Stimulated activated effector memory CD8-positive, alpha-beta T cell treated with anti-CD3 and anti-CD28 coated beads, Interleukin-12 subunit alpha, Interleukin-12 subunit beta, amount 100 ng/mL, for 72 hours (primary cell): ENCODE measurements around the gene MICALL2.

Source experiments
- ATAC-seq: fragments of 150-1000 bp; cut with Tn5 transposase; 2 replicates; pipeline ENCODE4 v1.10.0; 2021
- DNase-seq, 2 donors: peaks; one replicate each; pipeline ENCODE4 v3.0.0; 2021 to 2022; ENCODE audit warnings: low spot score in 2 of 2
- H3K27ac Mint-ChIP-seq: one replicate; pipeline ENCODE4 v1.8.0; 2022; ENCODE audit warnings: mild to moderate bottlenecking, mixed read lengths
- H3K36me3 Mint-ChIP-seq: one replicate; pipeline ENCODE4 v1.8.0; 2022; ENCODE audit warnings: mild to moderate bottlenecking, mixed read lengths
- H3K4me1 Mint-ChIP-seq: one replicate; pipeline ENCODE4 v1.8.0; 2022; ENCODE audit warnings: mixed read lengths
- H3K4me3 Mint-ChIP-seq: one replicate; pipeline ENCODE4 v1.8.0; 2022; ENCODE audit warnings: mild to moderate bottlenecking, mixed read lengths
- H3K9me3 Mint-ChIP-seq: one replicate; pipeline ENCODE4 v1.8.0; 2022; ENCODE audit warnings: mixed read lengths

Gene MICALL2

DNA sequence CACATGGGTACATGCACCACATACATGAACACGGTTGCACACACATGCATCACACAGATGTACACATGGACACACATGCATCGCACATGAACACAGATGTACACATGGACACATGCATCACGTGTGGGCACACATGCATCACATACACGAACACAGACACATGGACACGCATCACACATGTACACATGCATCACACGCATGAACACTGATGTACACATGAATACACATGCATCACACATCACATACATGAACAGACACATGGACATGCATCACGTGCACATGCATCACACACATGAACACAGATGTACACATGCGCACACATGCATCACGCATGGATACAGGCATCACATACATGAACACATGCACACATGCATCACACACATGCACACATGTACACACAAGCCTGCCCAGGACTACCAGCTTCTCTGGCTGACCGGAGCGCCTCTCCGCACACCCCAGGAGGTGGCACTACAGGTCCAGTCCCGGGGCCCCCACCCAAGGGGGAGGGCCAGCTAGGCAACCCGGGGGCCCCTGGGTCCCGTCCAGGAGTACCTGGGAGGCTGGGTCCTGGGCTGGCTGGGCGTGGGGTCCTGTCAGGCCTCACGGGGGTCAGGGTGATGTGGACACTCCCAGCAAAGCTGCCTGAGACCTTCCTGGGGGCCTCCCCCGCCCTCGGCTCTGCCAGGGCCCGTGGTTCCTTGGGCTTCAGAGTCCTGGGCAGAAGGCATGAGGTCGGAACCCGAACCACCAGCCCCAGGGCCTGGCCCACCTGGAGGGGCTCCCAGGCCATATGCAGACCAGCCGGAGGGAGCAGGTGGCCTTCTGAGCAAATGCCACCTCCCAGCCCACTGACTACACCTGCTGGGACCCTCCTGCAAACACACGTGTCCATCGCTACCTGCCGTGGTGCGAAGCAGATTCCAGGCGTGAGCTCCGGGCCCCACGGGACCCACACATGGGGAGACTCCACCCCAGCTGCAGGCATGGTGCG, 19.6 kb downstream of the MICALL2 start:
- no peaks in the 10 kb centered on the region for H3K36me3 Mint-ChIP-seq
- DNase-seq = no peak

DNA sequence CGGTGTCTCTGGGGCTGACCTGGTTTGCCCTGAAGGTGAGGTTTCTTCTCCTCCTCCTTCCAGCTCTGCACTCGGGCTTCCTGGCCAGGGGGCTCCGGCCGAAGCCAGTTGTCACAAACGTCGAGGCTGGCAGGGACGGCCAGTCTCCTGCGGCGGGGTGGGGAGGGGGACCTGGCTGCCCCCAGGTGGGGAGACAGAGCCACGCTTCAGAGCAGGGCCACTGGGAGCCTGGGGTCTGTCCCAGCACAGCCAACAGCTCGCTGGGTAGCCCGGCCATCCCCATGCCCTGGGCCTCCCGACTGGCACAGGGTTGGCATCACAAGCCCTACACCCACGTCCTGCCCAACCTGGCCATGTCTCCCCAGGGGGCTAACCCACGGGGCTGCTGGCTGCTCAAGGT, 20.4 kb downstream of the MICALL2 start:
- no peak overlapping the region for H3K27ac Mint-ChIP-seq
- no peak for DNase-seq
- no peak overlapping the region for H3K4me3 Mint-ChIP-seq
- no peak for ATAC-seq
- no peaks in the 10 kb centered on the region for H3K9me3 Mint-ChIP-seq
- H3K4me1 Mint-ChIP-seq = no peaks in the 10 kb centered on the region
- H3K36me3 Mint-ChIP-seq = no peaks in the 10 kb centered on the region

More for the DNA sequence above, 19.6 kb downstream of the MICALL2 start:
- no peaks in the 10 kb centered on the region for H3K4me1 Mint-ChIP-seq
- no peak for ATAC-seq
- no peak overlapping the region for H3K27ac Mint-ChIP-seq
- no peaks in the 10 kb centered on the region for H3K9me3 Mint-ChIP-seq
- H3K4me3 Mint-ChIP-seq = no peak overlapping the region

DNA sequence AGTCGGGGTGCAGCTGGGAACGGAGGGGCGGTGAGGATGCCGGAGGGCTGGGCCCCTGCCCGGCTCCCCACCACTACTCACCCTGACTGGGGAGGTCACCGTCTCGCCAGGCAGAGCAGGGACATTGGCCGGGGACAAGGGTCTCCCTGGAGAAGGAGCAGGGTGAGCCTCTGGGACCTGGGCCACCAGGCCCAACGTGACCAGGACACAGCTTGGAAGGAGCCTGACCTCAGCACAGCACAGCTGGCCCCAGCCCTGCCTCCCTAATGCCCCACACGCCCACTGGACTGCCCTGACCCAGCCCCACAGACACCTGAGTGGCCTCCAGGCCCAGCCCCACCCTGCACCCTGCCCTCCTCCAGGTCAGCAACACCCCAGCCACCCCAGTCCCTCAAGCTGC, 21.1 kb downstream of the MICALL2 start:
- H3K9me3 Mint-ChIP-seq = no peaks in the 10 kb centered on the region
- no peaks in the 10 kb centered on the region for H3K36me3 Mint-ChIP-seq
- H3K27ac Mint-ChIP-seq = no peak overlapping the region
- no peak overlapping the region for H3K4me3 Mint-ChIP-seq
- ATAC-seq = no peak
- DNase-seq = no peak
- no peaks in the 10 kb centered on the region for H3K4me1 Mint-ChIP-seq

DNA sequence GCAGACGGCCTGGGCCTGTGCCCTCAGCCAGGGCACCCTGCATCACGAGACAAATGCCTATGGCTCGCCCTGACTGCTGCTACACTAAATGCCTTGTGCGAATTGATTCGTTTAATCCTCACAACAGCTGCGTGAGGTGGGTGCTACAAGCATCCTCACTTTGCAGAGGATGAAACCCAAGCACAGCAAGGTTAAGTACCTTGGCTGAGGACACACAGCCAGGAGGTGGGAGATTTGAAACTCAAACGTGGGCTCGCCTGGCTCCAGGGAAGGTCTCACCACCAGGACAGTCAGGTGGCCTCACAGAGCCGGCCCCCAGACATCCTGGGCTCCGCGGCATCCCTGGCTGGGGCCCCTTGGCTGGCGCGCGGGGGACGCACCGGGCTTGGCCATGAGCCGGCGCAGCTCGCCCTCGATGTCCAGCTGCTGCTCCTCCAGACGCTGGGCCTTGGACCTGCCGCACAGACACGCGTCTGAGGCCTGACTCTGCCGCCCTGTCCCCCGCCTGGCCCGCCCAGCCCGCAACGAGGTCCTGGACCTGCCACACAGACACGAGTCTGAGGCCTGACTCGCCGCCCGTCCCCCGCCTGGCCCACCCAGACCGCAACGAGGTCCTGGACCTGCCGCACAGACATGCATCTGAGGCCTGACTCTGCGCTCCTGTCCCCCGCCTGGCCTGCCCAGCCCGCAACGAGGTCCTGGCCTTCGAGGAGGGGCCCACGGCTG, 22.0 kb downstream of the MICALL2 start:
- no peak for ATAC-seq
- Mint-ChIP-seq H3K4me1 (peaks cover 7% of the 10 kb centered on the region), H3K4me3 (no peak overlapping the region), H3K27ac (no peak overlapping the region), H3K36me3 (no peaks in the 10 kb centered on the region), H3K9me3 (no peaks in the 10 kb centered on the region)
- DNase-seq = no peak

DNA sequence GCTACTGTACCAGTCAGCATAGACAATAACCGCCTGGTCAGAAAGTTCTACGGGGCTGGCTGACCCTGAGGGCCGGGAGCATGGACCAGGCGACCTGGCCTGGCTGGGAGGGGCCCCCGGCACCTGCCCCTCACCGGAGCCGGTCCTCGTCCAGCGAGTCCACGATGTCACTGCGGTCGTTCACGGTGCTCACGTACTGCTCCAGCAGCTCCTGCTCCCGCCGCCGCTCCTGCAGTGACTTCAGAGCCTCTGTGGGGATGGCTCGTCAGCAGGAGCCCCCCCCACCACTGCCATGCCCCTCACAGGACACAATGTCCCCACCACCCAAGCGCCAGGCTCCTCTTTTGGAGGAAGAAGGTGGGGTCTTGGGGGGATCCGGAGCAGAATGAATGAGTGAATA, 22.7 kb downstream of the MICALL2 start:
- no peak for DNase-seq
- no peak for ATAC-seq
- Mint-ChIP-seq H3K4me3 (no peak overlapping the region), H3K4me1 (peaks cover 10% of the 10 kb centered on the region), H3K27ac (no peak overlapping the region), H3K9me3 (no peaks in the 10 kb centered on the region), H3K36me3 (no peaks in the 10 kb centered on the region)

DNA sequence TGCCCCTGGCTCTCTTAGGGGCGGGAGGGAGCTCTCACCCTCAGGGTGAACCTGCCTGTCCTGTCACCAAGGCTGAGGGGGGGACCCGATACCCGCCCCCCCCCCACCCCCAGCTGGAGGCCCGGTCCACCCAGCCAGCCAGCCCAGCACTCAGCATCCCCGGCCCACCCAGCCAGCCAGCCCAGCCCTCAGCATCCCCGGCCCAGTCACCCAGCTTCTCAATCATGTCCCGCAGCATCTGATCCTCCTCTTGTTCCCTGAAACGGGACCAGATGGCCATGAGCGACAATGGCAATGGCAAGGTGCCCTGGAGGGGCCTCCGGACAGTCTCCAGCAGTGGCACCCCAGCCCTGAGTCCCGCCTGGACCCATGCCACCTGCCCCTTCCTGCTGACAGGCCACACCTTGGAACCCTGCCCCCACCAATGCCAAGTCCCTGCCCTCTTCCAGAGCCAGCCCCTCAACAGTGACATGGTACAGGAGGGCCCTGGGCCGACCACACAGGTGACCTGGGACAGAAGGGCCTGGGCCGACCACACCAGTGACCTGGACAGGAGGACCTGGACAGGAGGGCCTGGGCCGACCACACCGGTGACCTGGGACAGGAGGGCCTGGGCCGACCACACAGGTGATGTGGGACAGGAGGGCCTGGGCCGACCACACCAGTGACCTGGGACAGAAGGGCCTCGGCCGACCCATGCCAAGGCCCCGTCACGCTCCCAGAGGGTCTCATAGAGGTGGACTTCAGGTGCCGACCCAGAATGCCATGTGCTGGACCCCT, 24.2 kb downstream of the MICALL2 start:
- Mint-ChIP-seq H3K36me3 (no peaks in the 10 kb centered on the region), H3K4me3 (no peak overlapping the region), H3K9me3 (no peaks in the 10 kb centered on the region), H3K27ac (no peak overlapping the region), H3K4me1 (peaks cover 10% of the 10 kb centered on the region)
- ATAC-seq (no peak), DNase-seq (no peak)

DNA sequence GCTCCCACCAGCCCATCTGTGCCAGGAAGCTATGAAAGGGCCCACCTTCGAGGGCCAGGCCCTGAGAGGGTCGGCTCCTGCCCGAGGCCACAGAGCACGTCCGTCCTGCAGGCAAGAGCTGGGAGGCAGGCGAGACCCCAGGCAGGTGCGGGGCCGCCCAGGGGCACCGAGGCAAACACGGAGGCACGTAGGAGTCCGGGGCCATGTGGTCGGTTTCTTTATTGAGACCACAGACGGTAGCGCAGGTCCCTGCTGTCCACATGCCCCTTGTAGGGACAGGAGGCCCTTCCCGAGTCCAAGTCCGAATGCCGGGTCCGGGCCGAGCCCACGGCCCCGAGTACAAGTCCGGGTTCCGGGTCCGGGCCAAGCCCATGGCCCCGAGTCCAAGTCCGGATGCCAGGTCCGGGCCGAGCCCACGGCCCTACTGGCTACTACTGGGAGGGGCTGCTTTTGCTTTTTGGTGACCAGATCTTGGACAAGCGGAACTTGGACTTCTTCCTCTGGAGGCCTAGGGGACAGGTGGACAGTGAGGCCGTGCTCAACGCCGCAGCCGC, 25.0 kb downstream of the MICALL2 start:
- Mint-ChIP-seq H3K4me3 (no peak overlapping the region), H3K4me1 (peaks cover 10% of the 10 kb centered on the region), H3K36me3 (no peaks in the 10 kb centered on the region), H3K27ac (no peak overlapping the region), H3K9me3 (no peaks in the 10 kb centered on the region)
- DNase-seq = no peak
- ATAC-seq = no peak

DNA sequence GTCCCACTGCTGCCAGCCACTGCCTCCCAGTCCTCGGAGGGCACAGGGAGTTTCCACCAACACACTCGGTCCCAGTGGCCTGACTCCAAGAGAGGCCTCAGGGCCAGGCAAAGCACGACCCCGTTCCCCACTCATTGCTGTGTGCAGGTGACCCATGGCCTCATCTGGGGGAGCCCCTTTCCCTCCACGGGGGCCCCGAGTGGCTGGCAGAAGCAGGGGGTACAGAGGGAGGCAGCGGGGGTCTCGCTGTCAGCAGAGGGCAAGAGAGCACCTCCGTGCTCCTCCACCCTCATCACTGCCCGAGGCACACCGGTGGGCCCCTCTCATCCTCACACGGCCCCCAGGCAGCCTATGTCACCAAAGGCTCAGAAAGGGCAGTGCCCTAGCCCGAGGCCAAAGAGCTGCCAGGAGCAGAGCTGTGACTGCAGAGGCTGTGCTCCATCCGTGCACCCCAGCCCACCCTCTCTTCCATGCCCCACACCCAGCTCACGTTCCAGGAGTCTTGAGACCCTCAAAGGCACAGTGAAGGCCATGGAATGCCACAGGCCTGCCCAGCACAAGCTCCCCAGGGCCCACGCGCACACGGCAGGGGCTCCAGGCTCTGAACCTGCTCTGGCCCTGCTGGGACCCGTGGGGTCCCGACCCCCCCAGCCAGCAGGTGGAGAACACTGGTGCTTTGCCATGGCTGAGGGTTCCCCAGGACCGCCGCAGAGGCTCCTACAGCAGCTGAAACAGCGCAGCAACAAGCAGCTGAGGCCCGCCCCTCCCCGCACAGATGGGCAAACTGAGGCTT, 25.9 kb downstream of the MICALL2 start:
- no peaks in the 10 kb centered on the region for H3K36me3 Mint-ChIP-seq
- no peak for ATAC-seq
- H3K27ac Mint-ChIP-seq = no peak overlapping the region
- no peaks in the 10 kb centered on the region for H3K9me3 Mint-ChIP-seq
- no peak overlapping the region for H3K4me3 Mint-ChIP-seq
- no peak for DNase-seq
- peaks cover 10% of the 10 kb centered on the region for H3K4me1 Mint-ChIP-seq

DNA sequence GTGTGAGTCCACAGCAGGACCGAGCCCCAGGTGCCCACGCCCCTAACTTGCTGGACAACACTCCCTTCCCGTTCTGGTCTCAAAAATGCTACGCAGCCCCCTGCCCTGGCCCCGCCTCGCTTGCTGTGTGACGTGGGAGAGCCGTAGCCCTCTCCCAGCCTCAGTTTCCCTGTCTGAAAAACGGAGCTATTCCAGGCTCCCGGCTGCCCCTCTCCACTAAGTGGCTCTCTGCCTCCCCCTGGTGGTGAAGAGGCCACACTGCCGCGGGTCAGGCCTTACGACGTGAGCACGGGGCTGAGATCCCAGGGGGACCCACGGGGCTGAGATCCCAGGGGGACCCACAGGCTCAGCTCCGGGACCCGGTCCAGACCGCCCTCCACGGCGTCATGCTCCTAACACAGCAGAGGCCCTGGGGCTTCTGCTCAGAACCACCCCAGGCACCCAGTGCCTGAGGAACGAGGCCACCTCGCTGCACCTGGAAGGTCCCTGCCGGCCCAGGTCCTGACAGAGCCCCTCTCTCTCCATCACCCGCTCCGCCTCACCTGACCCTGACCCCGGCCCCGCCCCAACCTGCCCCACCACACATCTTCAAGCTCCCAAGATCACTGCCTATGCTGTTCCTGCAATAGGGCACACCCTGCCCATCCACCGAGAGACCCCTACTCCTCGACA, 26.7 kb downstream of the MICALL2 start:
- H3K36me3 Mint-ChIP-seq = no peaks in the 10 kb centered on the region
- no peak overlapping the region for H3K4me3 Mint-ChIP-seq
- DNase-seq (peak; percentile 89 to 93), ATAC-seq (peak; percentile 70)
- no peaks in the 10 kb centered on the region for H3K9me3 Mint-ChIP-seq
- H3K27ac Mint-ChIP-seq = peak overlapping the region; percentile 73
- peaks cover 10% of the 10 kb centered on the region for H3K4me1 Mint-ChIP-seq

DNA sequence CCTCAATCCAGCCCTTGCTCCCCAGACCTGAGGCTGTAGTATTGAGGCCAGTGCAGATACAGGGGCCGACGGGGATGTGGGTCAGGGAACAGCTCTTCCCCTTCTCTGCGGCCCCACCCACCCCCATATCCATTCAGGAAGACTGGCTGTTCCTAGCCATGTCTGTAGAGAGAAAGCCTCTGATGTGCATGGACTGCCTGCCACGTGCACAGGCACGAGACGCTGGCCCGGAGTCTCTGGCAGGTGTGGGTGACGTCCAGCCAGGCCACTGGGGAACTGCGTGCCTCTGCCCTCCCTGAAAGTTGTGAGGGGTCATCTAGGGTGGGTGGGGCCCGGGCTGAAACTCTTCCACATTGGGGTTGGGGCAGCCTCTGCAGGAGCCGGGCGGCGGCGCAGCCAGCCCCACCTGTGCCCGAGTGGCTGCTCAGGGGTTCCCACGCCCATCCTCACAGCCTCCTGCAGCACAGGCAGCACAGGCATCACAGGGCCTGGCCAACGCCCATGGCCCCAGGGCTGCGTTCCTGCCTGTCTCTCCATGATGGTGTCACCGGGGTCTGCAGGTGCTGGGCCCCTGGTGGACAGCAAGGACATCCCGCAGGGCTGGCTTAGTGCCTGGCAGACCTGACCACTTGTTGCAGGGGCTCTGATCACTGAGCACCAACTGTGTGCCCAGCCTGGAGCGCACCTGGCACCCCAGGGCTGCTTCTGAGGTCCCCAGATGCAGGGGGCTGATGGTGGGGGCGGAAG, 27.5 kb downstream of the MICALL2 start:
- peak; percentile 17 for ATAC-seq
- peak overlapping the region; percentile 73 for H3K27ac Mint-ChIP-seq
- no peak overlapping the region for H3K4me3 Mint-ChIP-seq
- H3K4me1 Mint-ChIP-seq = peaks cover 10% of the 10 kb centered on the region
- H3K9me3 Mint-ChIP-seq = no peaks in the 10 kb centered on the region
- peak in 1 of 2 donors; percentile 60 for DNase-seq
- H3K36me3 Mint-ChIP-seq = no peaks in the 10 kb centered on the region

DNA sequence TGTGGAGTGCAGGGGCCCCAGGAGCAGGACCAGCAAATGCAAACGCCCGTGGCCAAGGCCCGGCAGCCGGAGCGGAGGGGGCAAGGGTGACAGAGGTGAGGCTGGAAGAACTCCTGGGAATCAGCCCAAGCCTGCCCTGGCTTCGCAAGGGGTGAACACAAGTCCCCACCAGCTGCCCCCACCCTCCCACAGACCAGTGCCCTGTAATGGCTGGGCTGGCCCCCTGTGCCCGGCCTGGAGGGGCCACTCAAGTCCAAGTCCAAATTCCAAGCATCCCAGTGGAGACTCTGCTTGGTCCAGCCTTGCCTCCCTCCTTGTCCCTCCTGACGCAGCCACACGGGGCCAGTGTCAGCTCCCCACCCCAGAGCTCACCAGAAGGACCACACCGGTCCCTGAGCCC, 28.0 kb downstream of the MICALL2 start:
- ATAC-seq (no peak), DNase-seq (no peak)
- H3K36me3 Mint-ChIP-seq = no peaks in the 10 kb centered on the region
- H3K27ac Mint-ChIP-seq = no peak overlapping the region
- peaks cover 10% of the 10 kb centered on the region for H3K4me1 Mint-ChIP-seq
- H3K9me3 Mint-ChIP-seq = no peaks in the 10 kb centered on the region
- no peak overlapping the region for H3K4me3 Mint-ChIP-seq

DNA sequence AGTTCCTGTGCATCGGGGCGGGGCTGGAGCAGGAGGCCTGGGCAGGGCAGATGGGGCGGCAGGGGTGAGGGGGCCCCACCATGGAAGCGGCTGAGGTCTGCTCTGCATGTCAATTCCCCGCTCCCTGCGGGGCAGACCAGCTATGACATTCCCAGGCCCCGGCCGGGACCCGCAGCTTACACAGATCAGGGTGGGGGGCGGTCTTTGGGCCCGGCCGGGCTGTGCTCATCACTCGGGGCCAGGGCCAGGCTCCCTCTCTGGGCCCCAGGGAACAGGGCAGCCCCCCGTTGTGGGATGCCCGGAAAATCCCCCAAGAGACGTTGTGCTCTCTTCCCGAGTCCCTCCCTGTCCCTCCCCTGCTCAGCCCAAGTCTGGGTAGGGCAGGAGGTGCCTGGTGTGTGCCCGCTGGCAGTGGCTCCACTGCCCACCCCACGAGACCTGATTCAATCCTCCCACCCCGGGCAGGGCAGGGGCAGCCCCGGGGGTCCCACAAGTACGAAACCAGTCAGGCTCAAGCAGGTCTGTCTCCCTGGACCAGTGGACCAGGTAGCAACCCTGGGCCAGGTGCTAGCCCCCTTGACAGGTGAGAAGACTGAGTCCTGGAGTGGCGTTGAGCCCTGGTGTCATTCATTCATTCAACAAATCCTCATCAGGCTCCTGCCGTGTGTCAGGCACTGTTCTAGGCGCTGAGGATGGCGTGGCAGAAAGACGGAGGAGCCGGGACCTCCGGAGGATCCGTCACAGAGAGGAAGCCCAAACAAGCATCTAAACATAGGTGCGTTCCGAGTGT, 29.0 kb downstream of the MICALL2 start:
- no peak overlapping the region for H3K4me3 Mint-ChIP-seq
- H3K4me1 Mint-ChIP-seq = peaks cover 10% of the 10 kb centered on the region
- no peaks in the 10 kb centered on the region for H3K36me3 Mint-ChIP-seq
- DNase-seq (no peak), ATAC-seq (no peak)
- H3K27ac Mint-ChIP-seq = no peak overlapping the region
- no peaks in the 10 kb centered on the region for H3K9me3 Mint-ChIP-seq

DNA sequence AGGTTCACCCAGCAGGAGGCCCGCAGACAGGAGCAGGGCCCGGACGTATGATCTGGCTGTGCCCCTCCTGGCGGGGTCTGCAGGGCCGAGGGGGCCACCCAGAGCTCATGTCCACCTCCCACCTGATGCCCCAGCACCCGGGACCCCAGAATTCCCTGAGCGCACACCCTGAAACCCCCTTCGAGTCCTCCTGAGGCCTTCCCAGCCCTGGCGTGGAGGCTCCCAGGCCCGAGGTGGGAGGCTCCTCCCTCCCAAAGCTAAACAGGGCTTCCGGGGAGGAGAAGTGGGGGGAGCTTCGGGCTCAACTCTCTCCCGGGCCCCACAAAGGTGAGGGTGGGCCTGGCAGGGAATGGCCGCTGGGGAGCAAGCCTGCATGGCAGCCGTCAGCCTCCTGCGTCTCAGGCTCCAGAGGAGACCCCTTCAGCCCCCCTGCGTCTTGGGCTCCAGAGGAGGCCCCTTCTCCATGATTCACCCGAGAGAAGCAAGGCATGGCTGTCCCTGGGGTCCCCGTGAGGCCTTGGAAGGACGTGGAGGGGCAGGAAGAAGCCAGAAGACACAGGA, 30.2 kb downstream of the MICALL2 start:
- Mint-ChIP-seq H3K4me3 (no peak overlapping the region), H3K4me1 (peaks cover 10% of the 10 kb centered on the region), H3K27ac (no peak overlapping the region), H3K36me3 (no peaks in the 10 kb centered on the region), H3K9me3 (no peaks in the 10 kb centered on the region)
- no peak for DNase-seq
- no peak for ATAC-seq
